ENCODE results near the gene GRM7.

- no peak for TF ChIP-seq CTCF (IDR thresholded peaks at IDR 0.05)
- no peak for TF ChIP-seq POLR2A (IDR thresholded peaks at IDR 0.05)
- TF ChIP-seq POLR2AphosphoS5 (IDR thresholded peaks at IDR 0.05) = no peak
Observed at GRCh38 chr3:7547826-7548225, 686.9 kb downstream of the GRM7 start.
